Measurements from ENCODE around the gene ADAM12.
"Not testable (repeated sequence)": the region's sequence is repeated elsewhere in the genome, so short reads cannot be mapped to it uniquely, and the experiment has no call there.

The ADAM12 gene

DNA sequence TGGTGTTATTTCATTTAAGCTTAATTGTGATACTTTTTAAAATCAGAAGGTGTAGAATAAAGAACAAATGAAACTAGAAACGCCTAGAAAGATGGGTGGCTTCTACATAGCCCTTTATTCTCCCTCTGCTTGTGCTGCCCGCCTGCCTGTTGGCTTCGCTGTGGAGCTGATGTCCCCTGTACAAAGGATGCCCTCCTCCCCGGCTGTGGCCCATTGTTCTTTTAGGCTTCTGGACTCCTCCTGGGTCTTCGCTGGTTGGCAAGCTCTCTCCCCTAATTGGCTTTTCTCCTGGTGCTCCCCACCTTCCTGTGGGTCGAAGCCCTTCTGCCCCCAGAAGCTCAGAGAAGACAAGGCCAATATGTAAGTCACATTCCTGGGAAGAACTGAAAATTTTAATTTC is 393.7 kb downstream of the ADAM12 start:
- no peak overlapping the region for H3K4me3 Mint-ChIP-seq
- H3K36me3 Mint-ChIP-seq: no peaks in the 10 kb centered on the region

DNA sequence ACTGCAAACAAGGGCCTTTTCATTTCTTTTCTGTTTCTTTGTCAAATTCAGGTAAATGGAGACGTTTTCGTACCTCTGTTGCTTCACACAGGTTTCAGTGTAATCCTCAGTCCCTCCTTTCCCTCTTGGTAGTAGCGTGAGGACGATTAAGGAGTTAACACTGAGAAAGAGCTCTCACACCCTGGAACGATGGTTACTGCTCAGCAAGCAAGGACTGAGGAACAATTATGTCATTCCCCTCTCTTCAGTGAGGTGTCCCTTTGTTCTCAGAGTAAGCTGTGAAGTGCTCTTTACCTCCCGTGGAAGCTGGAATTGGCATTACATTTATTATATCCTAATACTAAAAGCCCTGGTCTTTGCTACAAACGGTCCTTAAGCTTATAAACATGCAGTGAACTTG is 396.0 kb downstream of the ADAM12 start:
- H3K27ac Mint-ChIP-seq: no peak overlapping the region
- H3K9me3 Mint-ChIP-seq: no peaks in the 10 kb centered on the region
- no peaks in the 10 kb centered on the region for H3K36me3 Mint-ChIP-seq
- H3K4me3 Mint-ChIP-seq: no peak overlapping the region
- no peaks in the 10 kb centered on the region for H3K27me3 Mint-ChIP-seq
- H3K4me1 Mint-ChIP-seq: no peaks in the 10 kb centered on the region

More for the DNA sequence above, 393.7 kb downstream of the ADAM12 start:
- Mint-ChIP-seq H3K27me3 (no peaks in the 10 kb centered on the region), H3K4me1 (no peaks in the 10 kb centered on the region), H3K9me3 (no peaks in the 10 kb centered on the region), H3K27ac (no peak overlapping the region)

DNA sequence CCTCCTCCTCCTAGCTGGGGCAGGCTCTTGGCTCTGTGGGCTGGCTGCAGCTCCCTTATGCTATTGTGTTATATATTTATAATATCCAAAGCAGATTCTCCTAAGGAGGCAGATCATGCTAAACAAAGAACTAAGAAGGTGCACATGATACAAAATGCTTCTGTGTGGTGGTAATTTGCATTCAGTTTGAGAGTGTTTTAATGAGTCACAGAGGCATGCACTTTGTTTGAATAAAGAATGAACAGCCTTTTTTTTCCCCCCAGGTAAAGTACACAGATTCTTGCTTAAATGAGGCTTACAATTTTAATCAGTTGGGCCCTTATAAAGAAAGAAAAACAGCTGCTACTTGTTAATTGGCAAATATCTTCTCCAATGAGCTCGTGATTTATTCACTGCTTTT is 396.9 kb downstream of the ADAM12 start:
- H3K4me3 Mint-ChIP-seq: no peak overlapping the region
- no peaks in the 10 kb centered on the region for H3K9me3 Mint-ChIP-seq
- H3K4me1 Mint-ChIP-seq: no peaks in the 10 kb centered on the region
- H3K27me3 Mint-ChIP-seq: no peaks in the 10 kb centered on the region
- no peaks in the 10 kb centered on the region for H3K36me3 Mint-ChIP-seq
- no peak overlapping the region for H3K27ac Mint-ChIP-seq

GRCh38 chr10:125990974-125991373 is 397.3 kb downstream of the ADAM12 start:
- no peaks in the 10 kb centered on the region for H3K27me3 Mint-ChIP-seq
- no peak overlapping the region for H3K27ac Mint-ChIP-seq
- H3K4me3 Mint-ChIP-seq: no peak overlapping the region
- H3K4me1 Mint-ChIP-seq: no peaks in the 10 kb centered on the region
- no peaks in the 10 kb centered on the region for H3K9me3 Mint-ChIP-seq
- H3K36me3 Mint-ChIP-seq: no peaks in the 10 kb centered on the region

GRCh38 chr10:125989791-125990190 is 398.5 kb downstream of the ADAM12 start:
- H3K4me1 Mint-ChIP-seq: no peaks in the 10 kb centered on the region
- H3K27ac Mint-ChIP-seq: no peak overlapping the region
- no peak overlapping the region for H3K4me3 Mint-ChIP-seq
- H3K27me3 Mint-ChIP-seq: no peaks in the 10 kb centered on the region
- no peaks in the 10 kb centered on the region for H3K36me3 Mint-ChIP-seq
- H3K9me3 Mint-ChIP-seq: no peaks in the 10 kb centered on the region

DNA sequence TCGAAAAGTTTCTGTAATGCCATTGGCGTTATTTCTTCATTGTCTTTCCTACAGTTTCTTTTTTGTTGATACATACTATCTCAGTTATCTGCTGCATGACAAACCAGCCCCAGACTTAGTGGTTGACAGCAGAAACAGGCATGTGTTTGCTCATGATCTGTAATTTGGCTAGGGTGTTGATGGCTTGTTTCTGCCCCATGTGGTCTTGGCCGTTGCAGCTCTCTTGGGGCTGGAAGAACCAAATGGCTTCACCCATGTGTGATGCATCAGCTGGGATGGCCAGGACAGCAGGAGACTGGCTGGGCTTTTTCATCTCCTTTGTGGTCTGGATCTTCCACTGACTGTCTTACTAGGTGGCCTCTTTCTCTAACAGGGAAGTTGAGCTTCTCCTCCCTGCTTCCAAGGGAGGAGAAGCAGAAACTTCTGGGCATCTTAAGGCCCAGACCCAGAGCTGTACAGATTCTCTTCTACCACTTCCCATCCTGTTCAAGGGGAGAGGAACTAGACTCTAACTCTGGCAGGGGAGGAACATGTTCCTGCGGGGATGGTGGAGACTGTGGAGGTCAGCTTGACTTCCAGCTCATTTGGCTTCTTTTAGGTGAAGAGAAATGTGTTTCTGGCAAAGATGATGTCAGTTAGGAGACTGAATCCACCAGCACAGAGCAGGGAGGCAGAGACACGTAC is 402.6 kb downstream of the ADAM12 start:
- Mint-ChIP-seq H3K36me3 (no peaks in the 10 kb centered on the region), H3K4me1 (no peaks in the 10 kb centered on the region), H3K9me3 (no peaks in the 10 kb centered on the region), H3K27ac (no peak overlapping the region), H3K4me3 (no peak overlapping the region), H3K27me3 (no peaks in the 10 kb centered on the region)

- Mint-ChIP-seq H3K4me3 (no peak overlapping the region), H3K36me3 (no peaks in the 10 kb centered on the region), H3K4me1 (no peaks in the 10 kb centered on the region), H3K27ac (no peak overlapping the region), H3K9me3 (no peaks in the 10 kb centered on the region), H3K27me3 (no peaks in the 10 kb centered on the region)
These were observed 403.3 kb downstream of the ADAM12 start for GRCh38 chr10:125984865-125985495.

- H3K27ac Mint-ChIP-seq: no peak overlapping the region
- H3K9me3 Mint-ChIP-seq: no peaks in the 10 kb centered on the region
- no peak overlapping the region for H3K4me3 Mint-ChIP-seq
- H3K4me1 Mint-ChIP-seq: no peaks in the 10 kb centered on the region
- H3K36me3 Mint-ChIP-seq: no peaks in the 10 kb centered on the region
- peaks cover 3% of the 10 kb centered on the region for H3K27me3 Mint-ChIP-seq
These were observed 403.9 kb downstream of the ADAM12 start for GRCh38 chr10:125984346-125984745.

GRCh38 chr10:125983656-125984055 is 404.6 kb downstream of the ADAM12 start:
- Mint-ChIP-seq H3K27me3 (peaks cover 4% of the 10 kb centered on the region), H3K4me1 (no peaks in the 10 kb centered on the region), H3K9me3 (no peaks in the 10 kb centered on the region), H3K4me3 (no peak overlapping the region), H3K27ac (no peak overlapping the region), H3K36me3 (no peaks in the 10 kb centered on the region)

DNA sequence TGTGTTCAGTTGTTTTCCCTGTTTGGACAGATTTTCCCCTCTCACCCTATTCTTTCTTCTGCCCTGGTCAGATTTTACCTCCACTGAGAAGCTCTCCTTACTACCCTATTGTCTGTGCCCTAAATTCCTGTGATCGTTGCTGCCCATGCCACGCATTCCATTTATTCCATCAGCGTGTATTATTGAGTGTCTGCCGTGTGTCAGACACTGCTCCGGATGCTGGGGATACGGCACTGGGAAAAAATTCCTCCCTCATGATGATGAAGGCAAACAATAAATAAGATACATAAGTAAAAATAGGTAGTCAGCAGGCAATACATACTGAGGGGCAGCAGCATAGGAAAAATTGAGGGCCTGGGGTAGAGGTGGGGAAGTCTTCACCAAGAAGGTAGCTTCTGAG is 405.1 kb downstream of the ADAM12 start:
- H3K4me3 Mint-ChIP-seq: no peak overlapping the region
- H3K4me1 Mint-ChIP-seq: no peaks in the 10 kb centered on the region
- H3K27ac Mint-ChIP-seq: peak overlapping the region; percentile 24

GRCh38 chr10:125982260-125982948 is 405.9 kb downstream of the ADAM12 start:
- no peak overlapping the region for H3K27ac Mint-ChIP-seq
- H3K27me3 Mint-ChIP-seq: peaks cover 4% of the 10 kb centered on the region
- no peaks in the 10 kb centered on the region for H3K4me1 Mint-ChIP-seq
- H3K4me3 Mint-ChIP-seq: no peak overlapping the region
- H3K9me3 Mint-ChIP-seq: no peaks in the 10 kb centered on the region
- H3K36me3 Mint-ChIP-seq: no peaks in the 10 kb centered on the region

More for the DNA sequence above, 405.1 kb downstream of the ADAM12 start:
- H3K27me3 Mint-ChIP-seq: peaks cover 4% of the 10 kb centered on the region
- H3K9me3 Mint-ChIP-seq: no peaks in the 10 kb centered on the region
- no peaks in the 10 kb centered on the region for H3K36me3 Mint-ChIP-seq

DNA sequence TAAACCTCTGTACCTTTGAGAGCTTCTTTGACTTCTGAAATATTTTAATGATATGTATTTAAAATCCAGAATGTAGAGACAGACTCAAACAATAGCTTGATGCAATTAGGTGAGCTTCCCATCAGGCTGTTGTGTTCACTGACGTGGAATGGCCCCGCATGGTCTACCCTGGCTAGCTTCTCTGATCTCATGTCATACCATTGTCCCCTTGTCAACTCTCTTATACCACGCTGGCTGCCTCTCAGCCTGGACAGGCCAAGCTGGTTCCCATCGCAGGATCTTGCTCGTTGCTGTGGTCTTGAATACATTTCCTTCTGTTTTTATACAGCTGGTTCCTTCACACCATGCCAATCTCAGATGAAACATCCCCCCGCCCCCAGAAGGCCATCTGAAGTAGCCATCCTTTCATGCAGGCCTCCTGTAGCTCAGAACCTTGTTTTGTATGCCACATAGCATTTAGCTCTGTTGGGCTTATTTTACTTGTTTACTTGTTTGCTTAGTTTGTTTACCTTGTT is 407.7 kb downstream of the ADAM12 start:
- Mint-ChIP-seq H3K27me3 (peaks cover 8% of the 10 kb centered on the region), H3K27ac (no peak overlapping the region), H3K36me3 (no peaks in the 10 kb centered on the region), H3K4me3 (no peak overlapping the region), H3K9me3 (no peaks in the 10 kb centered on the region), H3K4me1 (no peaks in the 10 kb centered on the region)

GRCh38 chr10:125979976-125980375 is 408.3 kb downstream of the ADAM12 start:
- no peak overlapping the region for H3K4me3 Mint-ChIP-seq

DNA sequence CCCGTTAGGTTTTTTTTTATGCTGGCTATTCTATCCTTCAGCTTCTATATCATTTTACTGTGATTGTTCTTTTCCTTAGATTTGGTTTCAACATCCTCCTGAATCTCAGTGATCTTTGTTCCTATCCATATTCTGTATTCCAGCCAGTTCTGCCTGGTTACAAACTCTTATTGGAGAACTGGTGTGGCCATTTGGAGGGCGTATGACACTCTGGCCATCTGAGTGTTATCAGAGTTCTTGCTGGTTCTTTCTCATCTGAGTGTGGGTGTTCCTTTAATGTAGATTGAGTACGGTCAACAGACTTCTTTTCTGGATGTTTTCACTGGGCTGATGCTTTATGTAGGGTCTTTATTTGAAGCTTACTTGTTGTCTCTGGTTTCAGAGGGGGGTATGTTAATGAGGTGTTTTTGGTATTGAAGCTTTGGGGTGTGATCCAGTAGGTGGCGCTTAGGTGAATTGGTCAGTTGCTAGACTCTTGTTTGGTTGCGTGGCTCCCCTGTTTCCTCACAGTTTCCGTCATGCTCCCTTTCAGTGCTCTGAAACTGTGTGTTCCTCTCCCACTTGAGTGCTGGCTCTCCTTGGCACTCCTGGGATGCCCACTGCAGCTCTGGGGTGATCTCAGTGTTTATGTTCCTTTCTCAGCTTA is 411.2 kb downstream of the ADAM12 start:
- Mint-ChIP-seq H3K4me3 (no peak overlapping the region), H3K27ac (no peak overlapping the region), H3K9me3 (no peaks in the 10 kb centered on the region), H3K36me3 (no peaks in the 10 kb centered on the region), H3K27me3 (peaks cover 8% of the 10 kb centered on the region), H3K4me1 (no peaks in the 10 kb centered on the region)

More at GRCh38 chr10:125979976-125980375, 408.3 kb downstream of the ADAM12 start:
- no peak overlapping the region for H3K27ac Mint-ChIP-seq
- peaks cover 8% of the 10 kb centered on the region for H3K27me3 Mint-ChIP-seq
- no peaks in the 10 kb centered on the region for H3K9me3 Mint-ChIP-seq
- H3K4me1 Mint-ChIP-seq: no peaks in the 10 kb centered on the region
- H3K36me3 Mint-ChIP-seq: no peaks in the 10 kb centered on the region

DNA sequence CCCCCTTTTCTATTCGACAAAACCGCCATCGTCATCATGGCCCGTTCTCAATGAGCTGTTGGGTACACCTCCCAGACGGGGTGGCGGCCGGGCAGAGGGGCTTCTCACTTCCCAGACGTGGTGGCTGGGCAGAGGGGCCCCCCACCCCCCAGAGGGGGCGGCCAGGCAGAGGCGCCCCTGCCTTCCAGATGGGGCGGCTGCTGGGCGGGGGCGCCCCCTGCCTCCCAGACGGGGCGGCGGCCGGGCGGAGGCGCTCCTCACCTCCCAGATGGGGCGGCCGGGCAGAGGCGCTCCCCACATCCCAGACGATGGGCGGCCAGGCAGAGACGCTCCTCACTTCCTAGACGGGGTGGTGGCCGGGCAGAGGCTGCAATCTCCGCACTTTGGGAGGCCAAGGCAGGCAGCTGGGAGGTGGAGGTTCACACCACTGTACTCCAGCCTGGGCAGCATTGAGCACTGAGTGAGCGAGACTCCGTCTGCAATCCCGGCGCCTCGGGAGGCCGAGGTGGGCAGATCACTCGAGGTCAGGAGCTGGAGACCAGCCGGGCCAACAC is 418.1 kb downstream of the ADAM12 start:
- not testable (repeated sequence) for H3K27ac Mint-ChIP-seq, H3K4me3 Mint-ChIP-seq, H3K36me3 Mint-ChIP-seq, H3K4me1 Mint-ChIP-seq, H3K27me3 Mint-ChIP-seq, H3K9me3 Mint-ChIP-seq
